ENCODE data around the gene CYB561D1. TPM values are rescaled to one million over a fixed set of nuclear protein-coding genes. Genes with fewer than 3 reads are reported as not detected.
"Not testable (repeated sequence)": the region's sequence is repeated elsewhere in the genome, so short reads cannot be mapped to it uniquely, and the experiment has no call there.

Gene CYB561D1
- total and polyA plus RNA-seq, 2 of the 13 experiments (the other 11 are each of a cell fraction or from before 2014, with no cell fraction given) = 3.9 to 4.1 TPM

GRCh38 chr1:109472779-109473178 lies 21.1 kb upstream of the CYB561D1 start:
- no peak for TF ChIP-seq KLF9 (CRISPR knock-in tag; IDR thresholded peaks at IDR 0.05; ENCODE audit: low read depth)
- no peak for TF ChIP-seq MIER3 (CRISPR knock-in tag; IDR thresholded peaks at IDR 0.05; ENCODE audit: borderline replicate concordance)
- no peak for TF ChIP-seq SNRNP70 (IDR thresholded peaks at IDR 0.05; ENCODE audit: low read depth, low read length)
- TF ChIP-seq MAFF (IDR thresholded peaks at IDR 0.05; ENCODE audit: low read depth, low read length) = no peak
- H3K36me3 ChIP-seq (replicated peaks in 1 of 2; ENCODE audit: control insufficient read depth in 1 of 2, insufficient read depth in 2 of 2, low read length in 2 of 2) = no peaks in the 10 kb centered on the region
- no peaks in the 10 kb centered on the region for H3K79me2 ChIP-seq (ENCODE audit: insufficient read depth, low read length)
- ChIA-PET CTCF (ENCODE audit: low intra/inter-chr PET ratio, low total read pairs) (no interaction called here), POLR2A (no interaction called here)
- 32% methylated on average over 3 of the region's 3 CpGs for WGBS (ENCODE audit: low lambda C conversion rate)
- H3K4me3 ChIP-seq (replicated peaks in 1 of 3; ENCODE audit: insufficient read depth in 1 of 3, low read depth in 2 of 3, low read length in 3 of 3) = no peak overlapping the region
- no peak overlapping the region for H3K9ac ChIP-seq (ENCODE audit: insufficient read depth, low read depth, low read length)
- no peak overlapping the region for H3K4me2 ChIP-seq (ENCODE audit: low read depth, low read length)
- no peaks in the 10 kb centered on the region for H3K9me3 ChIP-seq (ENCODE audit: low read length)
- in situ Hi-C loops (cut with HindIII; ENCODE audit: extremely low pct_ligation_motif_present, low pct_unique_long_range_greater_than_20kb) (no loop called here), intact Hi-C loops (cut with micrococcal nuclease; ENCODE audit: unreplicated experiment) (no loop called here)
- no peaks in the 10 kb centered on the region for H3K4me1 ChIP-seq (ENCODE audit: insufficient read depth, low read length)
- no peak overlapping the region for H2AFZ ChIP-seq (ENCODE audit: low read length)
- FAIRE-seq = no peak
- no peak for ATAC-seq
- no peaks in the 10 kb centered on the region for H4K20me1 ChIP-seq (ENCODE audit: insufficient read depth, low read length)
- BruUV-seq (replicated peaks) = no TSS peak
- peaks cover 0 to 42% of the 10 kb centered on the region in 2 experiments; a peak in 4 of 5 replicates for H3K27me3 ChIP-seq (ENCODE audit: control insufficient read depth in 1 of 2, insufficient read depth in 2 of 2, low read length in 2 of 2)
- no peak overlapping the region for H3K27ac ChIP-seq (ENCODE audit: extremely low read length, insufficient read depth, low read length)
- DNase-seq (ENCODE audit: low spot score) = no peak

- H3K4me1 ChIP-seq (ENCODE audit: insufficient read depth, low read length); H3K9me3 ChIP-seq (ENCODE audit: low read length); H3K4me2 ChIP-seq (ENCODE audit: low read depth, low read length); H3K4me3 ChIP-seq (replicated peaks in 1 of 3; ENCODE audit: insufficient read depth in 1 of 3, low read depth in 2 of 3, low read length in 3 of 3); H3K79me2 ChIP-seq (ENCODE audit: insufficient read depth, low read length); FAIRE-seq; DNase-seq (ENCODE audit: low spot score); intact Hi-C loops (cut with micrococcal nuclease; ENCODE audit: unreplicated experiment); H3K36me3 ChIP-seq (replicated peaks in 1 of 2; ENCODE audit: control insufficient read depth in 1 of 2, insufficient read depth in 2 of 2, low read length in 2 of 2); CTCF ChIA-PET (ENCODE audit: low intra/inter-chr PET ratio, low total read pairs); H2AFZ ChIP-seq (ENCODE audit: low read length); H3K9ac ChIP-seq (ENCODE audit: insufficient read depth, low read depth, low read length); in situ Hi-C loops (cut with HindIII; ENCODE audit: extremely low pct_ligation_motif_present, low pct_unique_long_range_greater_than_20kb); ATAC-seq; POLR2A ChIA-PET; H4K20me1 ChIP-seq (ENCODE audit: insufficient read depth, low read length); BruUV-seq (replicated peaks); H3K27ac ChIP-seq (ENCODE audit: extremely low read length, insufficient read depth, low read length): not testable (repeated sequence)
- peaks cover 0 to 35% of the 10 kb centered on the region in 2 experiments; a peak in 4 of 5 replicates for H3K27me3 ChIP-seq (ENCODE audit: control insufficient read depth in 1 of 2, insufficient read depth in 2 of 2, low read length in 2 of 2)
- WGBS (ENCODE audit: low lambda C conversion rate) = 44% methylated on average over 11 of the region's 12 CpGs
Measured at GRCh38 chr1:109473284-109474057, 20.4 kb upstream of the CYB561D1 start.
